Stimulated activated CD4-positive, alpha-beta T cell treated with anti-CD3 and anti-CD28 coated beads, Interleukin-12 subunit alpha, Interleukin-12 subunit beta, amount 100 ng/mL, for 48 hours (primary cell): Measurements from ENCODE around the gene IMPA2.

Experiments used
- DNase-seq, 3 donors: peaks; one replicate each; pipeline ENCODE4 v3.0.0-alpha.2; 2020; ENCODE audit warnings: low read depth in 2 of 3, low spot score in 1 of 3

IMPA2 gene

GRCh38 chr18:12006488-12006840 lies 25.2 kb downstream of the IMPA2 start:
- DNase-seq: no peak

- no peak for DNase-seq
Measured at GRCh38 chr18:12007063-12007462, 25.8 kb downstream of the IMPA2 start.

- no peak for DNase-seq
Measured at GRCh38 chr18:12008181-12008767, 27.0 kb downstream of the IMPA2 start.

GRCh38 chr18:12008842-12009580 lies 27.7 kb downstream of the IMPA2 start:
- DNase-seq: no peak

GRCh38 chr18:12009581-12010140 lies 28.4 kb downstream of the IMPA2 start:
- no peak for DNase-seq

GRCh38 chr18:12010187-12010802 lies 29.0 kb downstream of the IMPA2 start:
- no peak for DNase-seq

GRCh38 chr18:12011199-12011956 lies 30.1 kb downstream of the IMPA2 start:
- no peak for DNase-seq

- DNase-seq: no peak
Measured at GRCh38 chr18:12011957-12012549, 30.7 kb downstream of the IMPA2 start.

- no peak for DNase-seq
Measured at GRCh38 chr18:12012697-12013096, 31.4 kb downstream of the IMPA2 start.

GRCh38 chr18:12013186-12013916 lies 32.0 kb downstream of the IMPA2 start:
- no peak for DNase-seq

GRCh38 chr18:12014086-12014485 lies 32.8 kb downstream of the IMPA2 start:
- no peak for DNase-seq

GRCh38 chr18:12014521-12015415 lies 33.5 kb downstream of the IMPA2 start:
- no peak for DNase-seq

- DNase-seq: no peak
Measured at GRCh38 chr18:12015416-12016062, 34.2 kb downstream of the IMPA2 start.

GRCh38 chr18:12017081-12017480 lies 35.8 kb downstream of the IMPA2 start:
- DNase-seq: no peak

GRCh38 chr18:12018861-12019260 lies 37.6 kb downstream of the IMPA2 start:
- DNase-seq: no peak

- no peak for DNase-seq
Measured at GRCh38 chr18:12021077-12021476, 39.8 kb downstream of the IMPA2 start.

GRCh38 chr18:12021596-12021995 lies 40.3 kb downstream of the IMPA2 start:
- DNase-seq: no peak

GRCh38 chr18:12023375-12023774 lies 42.1 kb downstream of the IMPA2 start:
- DNase-seq: no peak

- no peak for DNase-seq
Measured at GRCh38 chr18:12026562-12026961, 45.3 kb downstream of the IMPA2 start.
